CD4-positive, alpha-beta T cell treated with Interleukin-15 for 4 hours (primary cell): ENCODE measurements around the gene C19orf44.
"Not testable (repeated sequence)": the region's sequence is repeated elsewhere in the genome, so short reads cannot be mapped to it uniquely, and the experiment has no call there.

Experiments
- DNase-seq: peaks from one replicate; pipeline ENCODE4 v3.0.0-alpha.2; 2020; ENCODE audit warnings: low spot score

Gene C19orf44

DNA sequence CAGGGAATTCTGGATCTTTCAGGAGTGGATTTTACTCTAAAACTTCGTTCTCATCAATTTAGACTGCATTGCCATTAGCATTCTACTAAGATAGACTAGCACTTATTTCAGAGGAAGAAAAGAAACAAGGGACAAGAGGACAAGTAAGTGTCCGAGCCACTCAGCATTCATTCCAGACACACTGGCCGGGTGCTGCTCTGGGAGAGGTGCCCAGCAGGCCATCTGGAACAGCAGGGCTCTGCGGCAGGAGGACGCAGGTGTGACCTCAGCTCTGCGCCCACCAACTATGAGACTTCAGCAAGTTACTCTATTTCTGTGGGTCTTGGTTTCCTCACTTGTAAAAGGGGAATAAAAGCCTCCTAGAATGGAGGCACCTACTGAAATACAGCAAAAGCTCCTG, 28.6 kb upstream of the C19orf44 start:
- DNase-seq = no peak

GRCh38 chr19:16470541-16470910, 25.7 kb upstream of the C19orf44 start:
- DNase-seq = no peak

DNA sequence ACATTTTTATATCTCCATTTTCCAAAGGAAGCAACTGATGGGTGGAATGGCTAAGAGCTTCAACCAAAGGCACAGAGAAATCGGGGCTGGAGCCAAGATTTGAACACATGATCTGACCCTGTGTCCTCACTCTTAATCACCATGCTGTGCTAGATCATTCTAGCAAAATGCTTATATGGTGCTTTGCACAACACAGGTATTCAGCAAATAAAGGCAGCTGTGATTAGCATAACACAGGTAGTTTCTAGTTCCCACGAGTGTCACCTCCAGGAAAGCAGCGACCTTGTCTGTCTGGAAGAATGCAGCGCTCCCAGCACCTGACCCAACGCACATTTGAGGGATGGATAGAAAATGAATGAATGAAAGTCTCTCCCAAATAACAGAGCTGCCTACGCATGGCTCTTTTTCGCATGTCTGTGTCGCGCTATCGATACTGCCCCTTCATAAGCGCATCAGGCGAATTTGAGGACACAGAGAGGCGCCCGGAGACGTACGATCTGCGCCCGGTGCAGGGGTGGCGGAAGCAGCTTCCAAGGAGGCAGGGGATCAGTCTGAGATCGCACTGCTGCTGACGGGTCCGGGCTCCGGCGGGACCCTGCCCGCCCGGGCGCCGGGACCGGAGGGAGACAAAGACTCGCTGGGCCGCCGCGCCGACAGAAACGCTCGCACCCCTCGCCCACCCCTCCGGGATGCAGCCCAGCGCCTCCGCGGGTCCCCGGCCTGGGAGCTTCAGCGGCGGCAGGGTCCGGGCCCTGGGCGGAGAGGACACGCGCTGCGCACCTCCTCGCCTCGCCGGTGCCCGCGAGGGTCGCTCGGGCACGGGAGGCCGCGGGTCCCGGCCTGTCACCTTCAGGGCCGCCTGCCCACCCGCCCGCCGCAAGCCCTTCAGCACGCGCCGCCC, 25.0 kb upstream of the C19orf44 start:
- no peak for DNase-seq

DNA sequence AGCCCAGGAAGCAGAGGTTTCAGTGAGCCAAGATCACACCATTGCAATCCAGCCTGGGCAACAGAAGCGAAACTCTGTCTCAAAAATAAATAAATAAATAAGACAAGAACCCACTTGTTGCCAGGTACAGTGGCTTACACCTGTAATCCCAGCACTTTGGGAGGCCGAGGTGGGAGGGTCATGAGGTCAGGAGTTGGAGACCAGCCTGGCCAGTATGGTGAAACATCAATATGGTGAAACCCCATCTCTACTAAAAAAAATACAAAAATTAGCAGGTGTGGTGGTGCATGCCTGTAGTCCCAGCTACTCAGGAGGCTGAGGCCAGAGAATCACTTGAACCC, 23.7 kb upstream of the C19orf44 start:
- DNase-seq = not testable (repeated sequence)

DNA sequence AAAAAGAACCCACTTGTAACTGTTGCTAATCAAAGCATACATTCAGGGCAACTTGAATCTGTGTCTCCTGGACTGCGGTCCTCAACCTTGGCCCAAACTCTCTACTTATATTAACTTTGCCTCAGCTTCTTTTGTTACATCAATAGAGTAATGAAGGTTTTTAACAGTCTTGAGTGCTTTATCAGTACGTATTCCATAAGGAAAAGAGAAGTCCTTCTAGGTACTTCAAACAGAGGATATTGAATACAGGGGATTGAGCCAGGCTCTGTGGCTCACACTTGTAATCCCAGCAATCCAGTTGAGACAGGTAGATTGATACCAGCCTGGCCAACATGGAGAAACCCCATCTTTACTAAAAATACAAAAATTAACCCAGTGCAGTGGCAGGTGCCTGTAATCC, 23.2 kb upstream of the C19orf44 start:
- no peak for DNase-seq

DNA sequence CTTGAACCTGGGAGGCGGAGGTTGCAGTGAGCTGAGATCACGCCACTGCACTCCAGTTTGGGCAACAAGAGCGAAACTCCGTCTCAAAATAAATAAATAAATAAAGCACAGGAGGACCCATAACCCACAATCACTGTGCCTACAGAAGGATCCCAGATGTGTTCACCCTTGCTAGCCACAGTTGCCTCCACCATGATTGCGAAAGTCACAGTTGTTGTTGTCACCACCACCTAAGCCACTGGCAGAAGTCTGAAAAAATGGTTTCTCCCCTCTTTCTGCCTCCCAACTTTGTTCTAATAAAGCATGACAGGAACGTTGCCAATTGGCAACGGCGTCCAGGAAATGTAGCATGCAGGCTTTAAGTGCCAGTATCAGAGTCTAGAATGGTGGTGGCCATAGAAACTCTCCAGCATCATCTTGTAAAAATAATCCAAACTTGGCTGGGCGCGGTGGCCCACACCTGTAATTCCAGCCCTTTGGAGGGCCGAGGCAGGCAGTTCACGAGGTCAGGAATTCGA, 22.3 kb upstream of the C19orf44 start:
- no peak for DNase-seq

DNA sequence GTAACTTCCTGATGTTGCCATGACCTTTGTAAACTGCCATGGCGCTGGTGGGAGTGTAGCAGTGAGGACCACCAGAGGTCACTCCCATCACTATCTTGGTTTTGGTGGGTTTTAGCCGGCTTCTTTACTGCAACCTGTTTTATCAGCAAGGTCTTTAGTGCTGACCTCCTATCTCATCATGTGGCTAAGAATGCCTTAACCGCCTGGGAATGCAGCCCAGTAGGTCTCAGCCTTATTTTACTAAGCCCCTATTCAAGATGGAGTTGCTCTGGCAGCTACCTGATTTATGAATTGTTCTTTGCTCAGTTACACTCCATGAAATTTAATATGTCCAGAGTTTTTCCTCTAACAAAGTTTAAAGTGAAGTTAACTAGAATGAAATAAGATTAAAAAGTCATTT, 19.8 kb upstream of the C19orf44 start:
- no peak for DNase-seq

DNA sequence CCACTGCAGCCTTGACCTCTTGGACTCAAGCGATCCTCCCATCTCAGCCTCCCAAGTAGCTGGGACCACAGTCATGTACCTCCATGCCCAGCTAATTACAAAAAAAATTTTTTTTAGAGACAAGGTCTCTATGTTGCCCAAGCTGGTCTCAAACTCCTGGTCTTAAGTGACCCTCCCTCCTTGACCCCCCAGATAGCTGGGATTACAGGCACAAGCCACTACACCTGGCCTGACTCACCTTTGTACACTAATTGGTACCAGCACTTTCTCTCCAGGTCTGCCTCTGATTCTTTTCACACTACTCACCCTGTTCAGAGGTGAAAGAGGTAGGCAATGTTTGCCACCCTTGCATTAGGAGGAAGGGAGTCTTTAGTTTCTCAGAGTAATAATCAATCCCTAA, 18.9 kb upstream of the C19orf44 start:
- DNase-seq = no peak

DNA sequence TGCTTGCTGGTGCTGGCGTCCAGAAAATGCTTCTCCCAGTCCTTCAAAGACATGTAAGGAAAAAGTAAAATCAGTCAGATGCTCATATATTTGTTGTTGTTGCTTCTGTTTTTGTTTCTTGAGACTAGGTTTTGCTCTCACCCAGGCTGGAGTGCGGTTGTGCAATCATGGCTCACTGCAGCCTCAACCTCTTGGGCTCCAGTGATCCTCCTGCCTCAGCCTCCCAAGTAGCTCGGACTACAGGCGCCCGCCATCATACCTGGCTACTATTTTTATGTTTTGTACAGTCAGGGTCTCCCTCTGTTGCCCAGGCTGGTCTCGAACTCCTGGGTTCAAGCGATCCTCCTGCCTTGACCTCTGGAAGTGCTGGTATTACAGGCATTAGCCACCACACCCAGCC, 13.4 kb upstream of the C19orf44 start:
- DNase-seq = no peak

GRCh38 chr19:16486476-16486875, 9.7 kb upstream of the C19orf44 start:
- not testable (repeated sequence) for DNase-seq

DNA sequence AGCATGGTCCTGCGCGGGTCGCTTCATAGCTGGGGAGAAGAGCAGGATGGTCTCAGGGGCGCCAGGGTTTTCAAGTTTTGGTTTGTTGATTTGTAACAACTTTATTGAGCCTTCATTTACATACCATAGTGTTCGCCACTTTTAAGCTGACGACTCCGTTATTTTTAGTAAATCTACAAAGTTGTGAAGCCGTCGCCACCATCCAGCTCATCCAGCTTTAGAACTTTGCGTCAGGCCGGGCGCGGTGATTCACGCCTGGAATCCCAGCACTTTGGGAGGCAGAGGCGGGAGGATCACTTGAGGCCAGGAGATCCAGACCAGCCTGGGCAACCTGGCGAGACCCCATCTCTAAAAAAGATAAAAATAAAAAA, 404 bp downstream of the C19orf44 start:
- DNase-seq = no peak

GRCh38 chr19:16497042-16497441, 848 bp downstream of the C19orf44 start:
- DNase-seq = no peak

- DNase-seq = no peak
These were observed 1.6 kb downstream of the C19orf44 start for GRCh38 chr19:16497837-16498236.

DNA sequence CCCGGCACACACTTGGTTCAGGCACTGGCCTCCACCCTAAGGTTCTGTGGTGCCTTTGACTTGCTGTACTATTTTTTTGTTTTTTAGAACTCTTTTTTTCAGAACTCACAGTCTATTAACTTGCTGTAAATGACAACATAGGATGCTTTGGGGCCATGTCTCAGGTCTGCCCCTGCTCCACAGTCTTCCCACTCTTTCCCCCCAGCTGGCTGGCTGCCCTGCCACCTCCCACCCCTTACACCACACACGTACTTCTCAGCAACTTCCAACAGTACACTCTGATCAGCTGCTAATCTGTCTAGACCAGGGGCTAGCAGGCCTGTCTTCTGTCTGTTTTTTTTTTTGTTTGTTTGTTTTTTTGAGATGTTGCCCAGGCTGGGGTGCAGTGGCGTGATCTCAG, 8.1 kb downstream of the C19orf44 start:
- DNase-seq = no peak

- not testable (repeated sequence) for DNase-seq
These were observed 10.0 kb downstream of the C19orf44 start for GRCh38 chr19:16506161-16506560.

DNA sequence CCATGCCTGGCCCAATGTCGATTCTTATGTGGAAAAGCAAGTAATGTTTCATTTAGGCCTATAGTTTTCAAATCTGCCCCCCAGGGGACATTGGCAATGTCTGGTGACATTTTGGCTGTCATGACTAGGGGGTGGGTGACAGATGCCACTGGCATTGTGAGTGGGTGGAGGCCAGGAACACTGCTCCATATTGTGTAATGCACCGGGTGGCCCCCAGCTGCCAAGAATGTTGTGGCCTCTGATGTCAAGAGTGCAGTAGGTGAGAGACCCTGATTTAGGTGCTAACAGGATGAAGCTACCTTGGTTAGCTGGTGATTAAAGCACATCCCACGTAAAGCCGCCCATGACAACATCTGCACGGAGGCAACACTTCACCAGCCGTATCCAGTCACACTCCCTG, 10.8 kb downstream of the C19orf44 start:
- no peak for DNase-seq

- DNase-seq = no peak
These were observed 12.4 kb downstream of the C19orf44 start for GRCh38 chr19:16508546-16508945.

- no peak for DNase-seq
These were observed 13.2 kb downstream of the C19orf44 start for GRCh38 chr19:16509141-16510061.

GRCh38 chr19:16512611-16513010, 16.4 kb downstream of the C19orf44 start:
- not testable (repeated sequence) for DNase-seq

GRCh38 chr19:16514383-16515019, 18.3 kb downstream of the C19orf44 start:
- no peak for DNase-seq

DNA sequence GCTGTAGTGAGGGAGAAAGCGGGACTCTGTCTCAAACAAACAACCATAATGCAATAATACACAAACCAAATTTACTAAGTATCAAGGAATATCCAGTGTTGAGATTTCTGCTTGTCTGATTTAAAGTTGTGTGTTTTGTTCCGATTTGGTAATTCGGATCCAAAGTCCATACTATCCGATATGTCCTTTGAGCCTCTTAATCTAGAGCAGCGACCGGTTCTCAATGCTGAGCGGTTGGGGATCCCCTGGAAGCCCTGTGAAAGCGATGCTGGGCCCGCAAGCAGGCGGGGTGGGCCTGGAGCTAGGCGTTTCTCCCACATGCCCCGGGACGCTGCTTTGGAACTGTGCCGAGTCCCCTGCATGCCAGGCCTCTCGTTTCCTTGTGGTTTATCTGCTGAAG, 20.2 kb downstream of the C19orf44 start:
- DNase-seq = no peak

GRCh38 chr19:16516923-16517610, 20.9 kb downstream of the C19orf44 start:
- DNase-seq = no peak
